Activated CD8-positive, alpha-beta memory T cell treated with anti-CD3 and anti-CD28 coated beads for 4 hours (primary cell): Measurements from ENCODE around the gene KPNB1.
A peak's percentile ranks its signal among the peaks of the same experiment; 100 is the strongest.
"Not testable (repeated sequence)": the region's sequence is repeated elsewhere in the genome, so short reads cannot be mapped to it uniquely, and the experiment has no call there.

Experiments
- DNase-seq, 2 donors: peaks; one replicate each; pipeline ENCODE4 v3.0.0-alpha.2; 2020; ENCODE audit warnings: low read depth in 2 of 2

KPNB1 gene

DNA sequence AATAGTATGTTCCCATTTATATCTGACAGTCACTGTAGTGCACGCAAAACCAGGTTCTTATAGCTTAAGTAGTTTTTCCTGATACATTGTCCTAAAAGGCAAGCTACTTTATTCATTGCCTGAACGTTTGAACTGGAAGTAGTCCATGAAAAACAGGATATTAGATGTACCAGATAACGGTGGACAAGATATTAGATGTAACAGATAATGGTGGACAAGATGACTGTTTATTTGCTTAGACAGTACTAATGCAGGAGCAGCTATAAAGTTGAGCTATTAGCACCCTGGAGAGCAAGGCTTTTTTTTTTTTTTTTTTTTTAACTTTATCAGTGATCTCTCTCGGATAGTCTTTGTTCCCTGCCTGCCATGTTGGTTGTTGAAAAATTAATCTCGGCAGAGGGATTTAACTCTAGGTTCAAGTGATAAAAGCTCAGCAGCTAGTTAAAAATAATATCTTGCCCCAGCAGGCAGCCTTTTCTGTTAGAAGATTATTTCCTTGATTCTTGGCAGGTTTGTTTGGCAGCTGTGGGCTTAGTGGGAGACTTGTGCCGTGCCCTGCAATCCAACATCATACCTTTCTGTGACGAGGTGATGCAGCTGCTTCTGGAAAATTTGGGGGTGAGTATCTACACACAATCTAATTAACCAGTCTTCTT lies 26.9 kb downstream of the KPNB1 start:
- DNase-seq = no peak

GRCh38 chr17:47678196-47678595 lies 28.5 kb downstream of the KPNB1 start:
- no peak for DNase-seq

GRCh38 chr17:47682138-47682537 lies 32.4 kb downstream of the KPNB1 start:
- no peak for DNase-seq

DNA sequence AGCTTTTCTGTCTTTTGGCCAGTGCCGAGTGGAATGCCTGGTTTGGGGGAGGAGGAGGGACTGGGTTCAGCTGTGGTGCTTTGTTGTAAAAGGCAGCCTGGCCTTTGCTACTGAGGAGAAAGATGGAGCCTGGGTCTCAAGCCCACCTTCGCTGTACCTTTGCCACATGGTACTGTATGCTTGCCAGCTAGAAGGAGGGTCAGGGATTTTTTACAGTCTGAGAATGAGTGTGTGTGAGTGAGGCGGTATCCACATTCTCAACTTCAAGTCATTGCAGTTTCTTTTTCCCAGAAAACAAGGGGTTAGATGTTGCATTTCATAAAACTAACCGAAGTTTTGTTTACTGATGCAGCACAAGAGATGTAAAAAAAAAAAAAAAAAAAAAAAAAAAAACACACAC lies 33.0 kb downstream of the KPNB1 start:
- not testable (repeated sequence) for DNase-seq

- DNase-seq = no peak
These were observed 34.3 kb downstream of the KPNB1 start for GRCh38 chr17:47684025-47684424.

GRCh38 chr17:47684535-47685193 lies 34.9 kb downstream of the KPNB1 start:
- no peak for DNase-seq

DNA sequence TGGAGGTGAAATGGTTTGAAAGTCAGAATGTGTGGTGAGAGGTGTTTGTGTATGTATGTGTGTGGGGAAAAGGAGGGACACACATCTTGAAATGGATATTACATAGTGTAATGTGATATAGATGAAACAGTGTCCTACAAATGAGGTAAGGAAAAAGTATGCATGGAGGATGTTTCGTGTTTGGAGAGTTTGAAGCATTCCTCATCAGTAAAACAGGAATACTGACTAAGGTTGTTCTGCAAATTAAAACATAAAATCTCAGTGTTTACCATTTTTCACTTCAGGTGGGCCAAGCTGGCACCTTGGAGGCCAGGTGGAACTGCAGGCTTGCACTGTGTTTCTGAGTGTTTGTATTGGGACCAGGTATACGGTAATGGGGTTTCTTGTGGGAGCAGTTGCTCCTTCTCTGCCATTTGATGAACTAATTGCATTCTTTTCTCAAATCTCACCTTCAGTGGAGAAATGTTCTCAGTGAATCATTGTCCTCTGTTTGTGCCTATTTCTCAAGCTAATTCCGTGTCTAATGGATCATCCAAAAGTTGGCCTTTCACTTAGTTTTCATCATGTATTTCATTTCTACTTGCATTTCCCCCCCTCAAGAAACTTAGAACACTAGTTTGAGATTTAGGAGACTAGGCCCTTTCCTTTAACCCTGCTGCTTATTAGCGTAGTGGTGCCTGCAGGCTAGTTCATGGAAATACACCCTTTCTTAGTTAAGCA lies 36.0 kb downstream of the KPNB1 start:
- DNase-seq = no peak

DNA sequence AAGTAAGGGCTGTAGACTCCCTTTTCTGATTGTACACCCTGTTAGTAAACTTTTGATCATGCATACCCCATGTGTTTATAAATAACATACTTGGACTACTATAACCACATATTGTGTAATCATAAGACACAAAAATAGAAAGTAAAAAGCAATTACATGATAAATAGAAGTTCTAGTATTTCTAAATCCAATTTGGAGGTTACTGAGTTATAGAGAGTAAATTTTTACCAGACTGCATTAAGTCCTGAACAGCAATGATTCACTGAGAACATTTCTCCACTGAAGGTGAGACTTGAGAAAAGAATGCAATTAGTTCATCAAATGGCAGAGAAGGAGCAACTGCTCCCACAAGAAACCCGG lies 36.5 kb downstream of the KPNB1 start:
- DNase-seq = no peak

- DNase-seq = no peak
These were observed 37.1 kb downstream of the KPNB1 start for GRCh38 chr17:47686664-47687327.

- DNase-seq = no peak
These were observed 37.6 kb downstream of the KPNB1 start for GRCh38 chr17:47687328-47687690.

- no peak for DNase-seq
These were observed 38.0 kb downstream of the KPNB1 start for GRCh38 chr17:47687748-47688147.

DNA sequence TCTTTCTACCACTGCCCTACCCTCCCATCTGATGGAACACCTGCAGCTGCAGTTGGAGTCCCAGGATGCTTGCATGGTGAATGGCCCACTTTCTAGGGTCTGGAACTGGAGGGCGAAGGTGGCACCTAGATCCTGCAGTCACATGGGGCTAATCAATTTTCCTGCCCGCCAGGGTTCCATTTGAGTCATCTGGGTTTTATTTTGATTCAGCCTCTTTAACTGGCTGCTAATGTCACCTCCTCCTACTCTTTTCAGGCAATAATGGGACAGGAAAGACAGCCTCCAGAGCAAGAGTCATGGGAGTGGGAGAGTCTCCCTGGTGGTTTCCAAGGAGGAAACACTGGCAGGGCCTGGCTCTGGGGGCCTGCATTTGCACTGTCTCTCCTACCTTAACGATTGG lies 40.4 kb downstream of the KPNB1 start:
- DNase-seq = no peak

- DNase-seq = no peak
These were observed 42.6 kb downstream of the KPNB1 start for GRCh38 chr17:47692137-47692894.

DNA sequence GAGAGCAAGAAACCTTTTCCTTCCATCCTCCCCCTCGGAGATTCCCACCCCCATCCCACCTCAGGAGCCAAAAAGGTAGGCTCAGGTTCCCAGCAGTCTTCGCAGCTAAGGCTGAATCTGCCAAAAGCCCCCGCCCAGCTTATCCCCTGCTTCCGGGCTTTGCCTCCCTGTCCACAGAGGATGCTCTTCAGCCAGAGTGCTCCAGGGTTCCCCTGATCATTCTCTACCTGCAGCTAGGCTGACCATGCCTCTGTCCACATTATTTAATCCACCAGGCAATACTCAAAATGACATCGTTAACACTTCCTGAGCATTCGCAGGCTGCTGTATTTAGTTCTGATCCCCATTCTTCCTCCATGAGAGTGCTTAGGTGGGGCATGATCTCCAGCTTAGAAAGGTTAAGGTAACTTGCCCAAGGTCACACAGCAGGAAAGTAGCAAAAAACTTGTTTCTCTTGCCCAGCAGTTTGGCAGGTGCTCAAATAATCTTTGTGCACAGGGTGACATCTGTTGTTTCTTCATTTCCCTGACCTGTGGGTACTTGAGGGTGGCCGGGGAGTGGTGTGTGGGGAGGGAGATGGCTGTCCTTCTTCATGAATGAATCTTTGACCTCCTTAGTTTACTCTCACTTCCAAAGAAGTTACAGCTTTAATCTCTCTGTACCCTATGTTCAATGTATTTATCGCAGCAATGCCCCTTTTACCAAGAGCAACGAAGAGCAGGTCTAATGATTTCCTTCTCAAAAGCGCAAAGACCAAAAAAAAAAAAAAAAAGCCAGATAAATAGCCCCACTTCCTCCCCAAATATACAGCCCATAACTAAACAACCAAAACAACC lies 43.4 kb downstream of the KPNB1 start:
- DNase-seq = no peak

GRCh38 chr17:47693731-47694580 lies 44.2 kb downstream of the KPNB1 start, which contains the start of gene TBKBP1:
TBKBP1 (plus strand) TSS chr17:47694161; CDS start chr17:47696113, 1,952 bp downstream.
- DNase-seq = peak in 1 of 2 donors; percentile 69

DNA sequence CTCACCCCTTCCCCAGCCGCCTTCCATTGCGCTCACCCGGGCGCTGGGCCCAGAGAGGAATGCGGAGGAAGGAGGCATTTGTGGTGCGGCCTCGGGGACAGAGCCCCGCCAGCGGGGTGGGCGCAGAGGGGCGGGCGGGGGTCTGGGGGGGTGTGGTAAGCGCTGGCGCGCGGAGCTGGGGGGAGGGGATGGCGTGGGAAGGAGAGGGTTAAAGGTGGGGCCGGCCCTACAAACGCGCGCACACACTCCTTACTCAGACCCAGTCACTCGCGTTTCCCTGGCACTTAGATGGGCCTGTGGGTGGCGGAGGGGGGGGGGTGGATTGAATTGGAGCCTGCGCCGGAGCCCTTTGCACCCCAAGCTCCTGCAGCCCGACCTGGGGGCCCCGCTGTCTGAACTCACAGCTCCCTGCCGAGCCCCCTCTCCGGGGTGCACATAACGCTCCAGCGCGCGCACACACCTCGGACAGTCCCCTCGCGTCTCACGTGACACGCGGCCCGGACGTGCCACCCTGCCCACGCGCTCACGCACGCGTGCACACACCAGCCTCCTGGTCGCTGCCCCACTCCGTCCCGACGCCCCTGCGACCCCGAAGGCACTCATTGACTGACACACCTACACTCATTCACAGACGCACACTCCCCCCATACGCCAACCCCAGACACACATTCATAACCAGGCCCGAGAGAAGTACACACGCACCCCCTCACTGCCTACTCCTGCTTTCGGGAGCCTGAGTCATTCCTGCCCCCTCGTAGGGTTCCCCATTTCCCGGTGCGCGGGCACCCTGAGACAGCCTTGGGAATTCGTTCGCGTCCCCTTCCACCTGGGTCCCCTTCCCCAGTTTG lies 45.1 kb downstream of the KPNB1 start:
- peak in 1 of 2 donors; percentile 52 for DNase-seq

- no peak for DNase-seq
These were observed 46.0 kb downstream of the KPNB1 start for GRCh38 chr17:47695429-47696376.
